ENCODE measurements around the gene SPINT3. TPM values are rescaled to one million over a fixed set of nuclear protein-coding genes. Genes with fewer than 3 reads are reported as not detected.
A peak's percentile ranks its signal among the peaks of the same experiment; 100 is the strongest.

The SPINT3 gene
- total RNA-seq, 1 donor from 2014 or later = not detected

GRCh38 chr20:45538209-45538799 is 22.9 kb upstream of the SPINT3 start:
- Histone ChIP-seq H3K9me3 (no peaks in the 10 kb centered on the region), H3K4me3 (no peak overlapping the region), H3K27ac (no peak overlapping the region), H3K27me3 (no peaks in the 10 kb centered on the region), H3K36me3 (no peaks in the 10 kb centered on the region), H3K4me1 (no peaks in the 10 kb centered on the region)
- intact Hi-C loops (cut with DNase I) = no loop called here
- TF ChIP-seq POLR2A (IDR thresholded peaks at IDR 0.05) (no peak), POLR2AphosphoS5 (IDR thresholded peaks at IDR 0.05; ENCODE audit: insufficient read depth in 1 of 2, low read depth in 1 of 2) (no peak)
- TF ChIP-seq, protein P1, sequence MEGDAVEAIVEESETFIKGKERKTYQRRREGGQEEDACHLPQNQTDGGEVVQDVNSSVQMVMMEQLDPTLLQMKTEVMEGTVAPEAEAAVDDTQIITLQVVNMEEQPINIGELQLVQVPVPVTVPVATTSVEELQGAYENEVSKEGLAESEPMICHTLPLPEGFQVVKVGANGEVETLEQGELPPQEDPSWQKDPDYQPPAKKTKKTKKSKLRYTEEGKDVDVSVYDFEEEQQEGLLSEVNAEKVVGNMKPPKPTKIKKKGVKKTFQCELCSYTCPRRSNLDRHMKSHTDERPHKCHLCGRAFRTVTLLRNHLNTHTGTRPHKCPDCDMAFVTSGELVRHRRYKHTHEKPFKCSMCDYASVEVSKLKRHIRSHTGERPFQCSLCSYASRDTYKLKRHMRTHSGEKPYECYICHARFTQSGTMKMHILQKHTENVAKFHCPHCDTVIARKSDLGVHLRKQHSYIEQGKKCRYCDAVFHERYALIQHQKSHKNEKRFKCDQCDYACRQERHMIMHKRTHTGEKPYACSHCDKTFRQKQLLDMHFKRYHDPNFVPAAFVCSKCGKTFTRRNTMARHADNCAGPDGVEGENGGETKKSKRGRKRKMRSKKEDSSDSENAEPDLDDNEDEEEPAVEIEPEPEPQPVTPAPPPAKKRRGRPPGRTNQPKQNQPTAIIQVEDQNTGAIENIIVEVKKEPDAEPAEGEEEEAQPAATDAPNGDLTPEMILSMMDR (IDR thresholded peaks at IDR 0.05) = no peak
- peak in 1 of 2 donors; percentile 76 for DNase-seq (ENCODE audit: extremely low spot score in 2 of 2)

GRCh38 chr20:45527294-45527693 is 11.9 kb upstream of the SPINT3 start:
- H3K9me3 ChIP-seq = no peaks in the 10 kb centered on the region
- H3K4me1 ChIP-seq = no peaks in the 10 kb centered on the region
- intact Hi-C loops (cut with DNase I) = no loop called here

GRCh38 chr20:45523821-45524220 is 8.4 kb upstream of the SPINT3 start:
- DNase-seq (ENCODE audit: extremely low spot score in 2 of 2) = no peak
- Histone ChIP-seq H3K36me3 (no peaks in the 10 kb centered on the region), H3K27ac (no peak overlapping the region), H3K4me3 (no peak overlapping the region), H3K27me3 (no peaks in the 10 kb centered on the region), H3K9me3 (no peaks in the 10 kb centered on the region), H3K4me1 (peaks cover 2% of the 10 kb centered on the region)
- intact Hi-C loops (cut with DNase I) = no loop called here
- TF ChIP-seq POLR2AphosphoS5 (IDR thresholded peaks at IDR 0.05; ENCODE audit: insufficient read depth in 1 of 2, low read depth in 1 of 2) (no peak), POLR2A (IDR thresholded peaks at IDR 0.05) (no peak)
- TF ChIP-seq, protein P1 (IDR thresholded peaks at IDR 0.05) = no peak

More at GRCh38 chr20:45527294-45527693, 11.9 kb upstream of the SPINT3 start:
- no peak overlapping the region for H3K27ac ChIP-seq
- H3K36me3 ChIP-seq = no peaks in the 10 kb centered on the region
- peak in 1 of 2 donors; percentile 6 for DNase-seq (ENCODE audit: extremely low spot score in 2 of 2)
- no peaks in the 10 kb centered on the region for H3K27me3 ChIP-seq
- no peak overlapping the region for H3K4me3 ChIP-seq
- no peak for TF ChIP-seq POLR2AphosphoS5 (IDR thresholded peaks at IDR 0.05; ENCODE audit: insufficient read depth in 1 of 2, low read depth in 1 of 2)
- TF ChIP-seq, protein P1 (IDR thresholded peaks at IDR 0.05) = no peak
- TF ChIP-seq POLR2A (IDR thresholded peaks at IDR 0.05) = no peak

DNA sequence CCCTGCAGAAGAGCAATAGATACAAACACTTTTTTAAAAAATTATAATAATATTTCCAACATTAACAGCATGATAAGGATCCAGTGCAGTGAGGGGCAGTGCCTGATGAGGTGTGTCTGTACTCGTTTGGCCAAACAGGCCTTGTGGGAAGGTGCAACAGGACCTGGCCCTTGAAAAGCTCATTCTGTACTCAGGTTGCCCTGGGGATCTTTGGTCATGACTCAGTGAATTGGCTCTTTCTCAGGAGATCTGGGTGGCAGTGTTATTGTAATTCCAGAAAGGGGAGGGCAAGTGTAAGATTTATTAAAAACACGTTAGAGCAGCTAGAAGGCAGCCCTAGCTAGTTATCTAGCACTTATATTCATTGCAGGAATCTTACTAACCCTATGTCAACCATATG is 2.9 kb upstream of the SPINT3 start:
- intact Hi-C loops (cut with DNase I) = no loop called here
- DNase-seq (ENCODE audit: extremely low spot score in 2 of 2) = peak in 1 of 2 donors; percentile 56
- H3K4me1 ChIP-seq = peaks cover 5% of the 10 kb centered on the region
- no peak overlapping the region for H3K4me3 ChIP-seq
- no peaks in the 10 kb centered on the region for H3K9me3 ChIP-seq
- H3K27me3 ChIP-seq = no peaks in the 10 kb centered on the region
- no peak overlapping the region for H3K27ac ChIP-seq
- peak in 1 of 2 donors; percentile 43 for TF ChIP-seq POLR2AphosphoS5 (IDR thresholded peaks at IDR 0.05; ENCODE audit: insufficient read depth in 1 of 2, low read depth in 1 of 2)
- TF ChIP-seq, protein P1 (IDR thresholded peaks at IDR 0.05) = no peak
- no peak for TF ChIP-seq POLR2A (IDR thresholded peaks at IDR 0.05)
- H3K36me3 ChIP-seq = no peaks in the 10 kb centered on the region

DNA sequence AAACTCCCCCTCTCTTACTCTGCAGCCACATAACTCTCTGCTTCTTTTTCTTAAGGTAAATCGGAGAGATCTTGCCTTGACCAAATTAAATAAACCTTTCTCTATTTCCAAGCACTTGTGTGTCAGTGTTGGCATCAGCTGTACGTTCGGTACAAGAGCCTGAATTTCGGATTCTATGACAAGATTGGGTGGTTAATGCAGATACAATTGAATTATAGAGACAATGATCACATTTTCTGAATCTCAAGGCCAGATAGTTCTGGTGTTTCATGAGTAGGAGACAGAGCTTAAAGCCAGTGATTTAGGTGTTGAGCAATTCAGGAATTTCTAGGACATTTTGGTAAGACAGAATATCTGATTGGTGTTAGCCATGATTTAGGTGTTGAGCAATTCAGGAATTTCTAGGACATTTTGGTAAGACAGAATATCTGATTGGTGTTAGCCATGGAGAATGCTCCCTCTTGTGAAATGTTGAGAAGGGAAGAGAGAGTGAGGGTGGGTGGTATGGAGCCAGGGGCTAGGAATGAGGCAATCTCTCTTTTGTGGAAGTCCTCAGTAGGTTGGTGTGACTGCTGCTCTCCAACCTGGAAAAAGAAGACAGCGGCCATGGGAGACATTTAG is 5.1 kb downstream of the SPINT3 start:
- TF ChIP-seq POLR2AphosphoS5 (IDR thresholded peaks at IDR 0.05; ENCODE audit: insufficient read depth in 1 of 2, low read depth in 1 of 2) = no peak
- TF ChIP-seq, protein P1 (IDR thresholded peaks at IDR 0.05) = no peak
- no peak for TF ChIP-seq POLR2A (IDR thresholded peaks at IDR 0.05)
- no peak overlapping the region for H3K4me3 ChIP-seq
- H3K27ac ChIP-seq = no peak overlapping the region
- intact Hi-C loops (cut with DNase I) = no loop called here
- no peak for DNase-seq (ENCODE audit: extremely low spot score in 2 of 2)
- no peaks in the 10 kb centered on the region for H3K27me3 ChIP-seq
- H3K9me3 ChIP-seq = no peaks in the 10 kb centered on the region
- no peaks in the 10 kb centered on the region for H3K4me1 ChIP-seq
- H3K36me3 ChIP-seq = no peaks in the 10 kb centered on the region
